ENCODE data around the gene LIPN.

The LIPN gene

GRCh38 chr10:88810196-88810961 is 50.6 kb downstream of the LIPN start:
- peak; percentile 71 for DNase-seq (ENCODE audit: low read depth, low spot score)
- TF ChIP-seq CTCF (IDR thresholded peaks at IDR 0.05; ENCODE audit: low read depth, low read length): peak; percentile 85
- in situ Hi-C loops (cut with HindIII; ENCODE audit: low sequenced_read_pairs): no loop called here
- H3K4me3 ChIP-seq (ENCODE audit: low read depth, low read length): no peak overlapping the region

- in situ Hi-C loops (cut with HindIII; ENCODE audit: low sequenced_read_pairs): no loop called here
- TF ChIP-seq CTCF (IDR thresholded peaks at IDR 0.05; ENCODE audit: low read depth, low read length): no peak
- no peak for DNase-seq (ENCODE audit: low read depth, low spot score)
- H3K4me3 ChIP-seq (ENCODE audit: low read depth, low read length): no peak overlapping the region
Measured at GRCh38 chr10:88813200-88813599, 53.4 kb downstream of the LIPN start.

- in situ Hi-C loops (cut with HindIII; ENCODE audit: low sequenced_read_pairs): no loop called here
- peak; percentile 77 for DNase-seq (ENCODE audit: low read depth, low spot score)
- no peak overlapping the region for H3K4me3 ChIP-seq (ENCODE audit: low read depth, low read length)
- no peak for TF ChIP-seq CTCF (IDR thresholded peaks at IDR 0.05; ENCODE audit: low read depth, low read length)
Measured at GRCh38 chr10:88819290-88819689, 59.5 kb downstream of the LIPN start.

GRCh38 chr10:88820748-88821401 is 61.1 kb downstream of the LIPN start:
- H3K4me3 ChIP-seq (ENCODE audit: low read depth, low read length): no peak overlapping the region
- TF ChIP-seq CTCF (IDR thresholded peaks at IDR 0.05; ENCODE audit: low read depth, low read length): no peak
- in situ Hi-C loops (cut with HindIII; ENCODE audit: low sequenced_read_pairs): no loop called here
- peak; percentile 65 for DNase-seq (ENCODE audit: low read depth, low spot score)

GRCh38 chr10:88826388-88826787 is 66.6 kb downstream of the LIPN start:
- no peak overlapping the region for H3K4me3 ChIP-seq (ENCODE audit: low read depth, low read length)
- in situ Hi-C loops (cut with HindIII; ENCODE audit: low sequenced_read_pairs): no loop called here
- TF ChIP-seq CTCF (IDR thresholded peaks at IDR 0.05; ENCODE audit: low read depth, low read length): no peak
- no peak for DNase-seq (ENCODE audit: low read depth, low spot score)

GRCh38 chr10:88827671-88828070 is 67.9 kb downstream of the LIPN start:
- no peak for TF ChIP-seq CTCF (IDR thresholded peaks at IDR 0.05; ENCODE audit: low read depth, low read length)
- in situ Hi-C loops (cut with HindIII; ENCODE audit: low sequenced_read_pairs): no loop called here
- no peak for DNase-seq (ENCODE audit: low read depth, low spot score)
- no peak overlapping the region for H3K4me3 ChIP-seq (ENCODE audit: low read depth, low read length)

Data from astrocyte of the spinal cord (primary cell).